NCI-H2029 treated with DMSO at 0.1 percent for 48 hours (cell line): ENCODE data around the gene PTPRE.

Experiments
- DNase-seq: peaks from one replicate; lab custom pipeline; 2025; lab: John Stamatoyannopoulos, UW

Gene PTPRE

DNA sequence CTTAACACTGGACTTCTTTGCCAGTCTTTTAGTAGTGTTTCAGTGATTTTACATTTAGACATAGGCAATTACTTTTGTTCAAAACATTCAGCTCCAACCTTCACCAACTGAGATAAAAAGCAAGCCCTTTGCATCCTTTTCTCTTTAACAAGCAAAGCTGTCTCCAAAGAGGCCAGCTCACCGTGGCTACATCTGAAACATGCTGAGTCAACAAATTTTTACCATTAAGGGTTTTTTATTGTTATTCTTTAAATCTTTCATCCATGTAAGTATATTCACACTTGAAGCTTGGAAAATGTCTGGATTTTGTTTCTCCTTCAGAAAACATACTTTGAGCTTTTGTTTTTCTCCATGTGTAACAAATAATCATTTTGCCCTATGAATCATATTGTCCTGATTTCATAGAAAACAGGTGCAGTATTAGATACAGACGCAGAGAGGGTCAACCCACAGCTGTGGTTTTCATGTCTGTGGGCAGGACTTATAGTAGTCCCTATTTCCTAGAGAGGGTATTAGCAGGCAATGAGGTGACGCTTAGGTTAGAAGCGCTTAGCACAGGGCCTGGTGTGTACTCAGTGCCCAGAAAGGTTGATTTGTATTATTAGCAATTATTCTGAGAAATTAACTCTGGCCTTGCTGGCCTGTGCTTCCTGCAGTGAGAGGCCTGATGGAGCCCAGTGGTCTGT lies 119.9 kb downstream of the PTPRE start:
- no peak for DNase-seq

DNA sequence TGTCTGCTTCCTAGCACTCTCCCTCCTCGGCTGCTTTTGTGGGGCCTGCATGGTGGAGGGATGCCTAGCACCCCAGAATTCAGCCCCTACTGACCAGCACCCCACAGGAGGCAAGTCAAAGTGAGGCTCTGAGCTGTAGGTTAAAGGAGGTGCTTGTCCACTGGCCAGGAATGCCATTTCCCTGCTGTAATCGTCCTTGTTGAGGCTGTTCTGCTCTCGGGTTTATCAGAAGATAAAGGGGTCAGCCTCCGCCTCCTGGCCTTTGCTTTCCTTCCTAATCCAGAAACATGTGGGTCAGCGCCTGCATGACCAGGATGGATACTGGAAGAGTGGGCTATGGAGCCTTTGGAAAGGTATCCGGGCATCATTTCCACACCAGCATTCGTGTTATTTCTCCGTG lies 120.4 kb downstream of the PTPRE start:
- DNase-seq = no peak

- no peak for DNase-seq
Measured at GRCh38 chr10:128027822-128028507, 121.1 kb downstream of the PTPRE start.

DNA sequence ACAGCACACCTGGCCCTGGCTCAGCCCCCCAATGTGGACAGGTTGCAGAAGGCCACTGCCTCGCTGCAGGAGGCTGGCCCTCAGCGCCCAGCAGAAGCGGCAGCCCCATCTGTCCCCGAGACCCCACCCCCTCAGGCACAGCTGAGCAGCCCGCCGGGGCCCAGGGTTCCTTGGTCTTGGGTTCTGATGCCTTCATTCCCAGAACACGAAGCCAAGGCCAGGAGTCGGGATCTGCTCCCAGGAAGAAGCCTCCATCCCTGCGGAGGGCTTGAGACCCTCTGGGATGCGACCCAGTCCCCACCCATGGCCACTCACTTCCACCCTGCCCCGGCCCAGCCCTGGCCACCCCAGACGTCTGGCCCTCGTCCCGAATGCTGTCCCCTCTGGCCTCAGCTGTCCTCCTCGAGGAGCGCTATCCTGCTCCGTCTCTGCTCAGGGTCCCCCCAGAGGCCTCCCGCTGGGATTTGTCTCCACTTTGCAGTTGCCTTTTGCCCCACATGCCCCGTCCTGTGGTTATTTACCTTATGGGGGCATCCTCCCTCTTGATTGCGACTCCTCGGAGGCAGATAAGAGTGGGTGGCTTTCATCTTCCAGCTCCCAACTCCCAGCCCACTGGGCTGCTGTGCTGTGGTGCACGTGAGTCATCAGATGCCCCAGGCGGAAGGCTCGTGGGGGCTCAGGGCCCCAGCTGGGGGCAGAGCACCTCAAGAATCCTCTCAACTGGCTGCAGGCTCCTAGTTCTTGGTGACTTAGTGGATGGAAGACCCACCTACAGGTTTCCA lies 121.8 kb downstream of the PTPRE start:
- DNase-seq = no peak

- no peak for DNase-seq
Measured at GRCh38 chr10:128029290-128029651, 122.4 kb downstream of the PTPRE start.

DNA sequence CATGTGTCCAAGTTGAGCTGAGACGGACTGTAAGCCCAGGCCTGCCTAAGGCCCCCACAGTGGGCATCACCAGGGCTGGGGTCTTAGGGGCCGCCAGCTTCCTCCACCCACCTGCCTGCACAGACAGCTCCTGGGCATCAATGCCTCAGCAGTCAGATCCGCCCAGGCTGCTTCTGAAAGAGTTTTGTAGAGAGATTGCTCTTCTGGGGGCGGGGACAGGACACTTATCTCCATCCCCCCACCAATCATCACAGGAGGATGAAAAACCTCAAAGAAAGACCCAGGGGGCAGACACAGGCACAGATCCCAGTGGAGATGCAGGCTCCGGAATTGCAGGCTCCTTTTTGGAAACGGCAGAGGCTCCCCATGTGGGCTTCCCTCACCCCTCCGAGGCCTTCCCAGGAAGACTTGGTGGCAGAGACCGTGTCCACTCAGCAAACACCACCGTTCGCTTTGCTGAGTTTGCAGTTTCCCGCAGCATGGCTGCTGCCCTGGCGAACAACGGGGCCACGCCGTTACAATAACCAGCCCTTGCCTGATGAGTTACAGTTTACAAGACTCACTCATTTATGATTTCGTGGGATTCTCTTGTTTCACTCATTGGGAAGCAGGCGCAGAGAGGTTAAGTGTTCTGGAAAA lies 122.9 kb downstream of the PTPRE start:
- no peak for DNase-seq

DNA sequence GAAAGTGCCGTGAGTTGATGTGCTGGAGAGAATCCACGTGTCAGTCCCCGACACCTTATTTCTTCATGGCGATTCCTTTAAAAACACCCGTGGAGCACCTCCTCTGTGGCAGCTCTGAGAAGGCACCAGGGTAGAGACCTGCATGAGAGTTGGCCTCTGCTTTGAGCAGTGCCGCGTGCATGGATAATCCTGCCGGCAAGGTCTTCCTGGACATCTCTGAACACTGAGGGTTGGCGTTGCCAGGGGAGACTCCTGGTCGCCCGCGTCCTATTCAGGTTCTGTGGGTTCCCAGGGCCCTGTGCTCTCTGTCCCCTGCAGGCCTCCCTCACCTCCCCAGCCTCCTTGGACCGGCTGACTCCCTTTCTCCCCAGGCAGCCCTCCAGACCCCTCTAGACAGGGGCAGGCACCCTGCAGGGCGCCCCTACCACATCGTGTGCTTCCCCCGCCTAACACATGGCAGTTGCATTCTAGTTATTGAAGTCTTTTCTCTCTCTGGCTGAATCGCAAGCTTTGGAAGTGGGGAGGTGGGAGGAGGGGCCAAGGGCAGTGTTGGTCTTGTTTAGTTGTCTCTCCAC lies 123.7 kb downstream of the PTPRE start:
- DNase-seq = no peak

DNA sequence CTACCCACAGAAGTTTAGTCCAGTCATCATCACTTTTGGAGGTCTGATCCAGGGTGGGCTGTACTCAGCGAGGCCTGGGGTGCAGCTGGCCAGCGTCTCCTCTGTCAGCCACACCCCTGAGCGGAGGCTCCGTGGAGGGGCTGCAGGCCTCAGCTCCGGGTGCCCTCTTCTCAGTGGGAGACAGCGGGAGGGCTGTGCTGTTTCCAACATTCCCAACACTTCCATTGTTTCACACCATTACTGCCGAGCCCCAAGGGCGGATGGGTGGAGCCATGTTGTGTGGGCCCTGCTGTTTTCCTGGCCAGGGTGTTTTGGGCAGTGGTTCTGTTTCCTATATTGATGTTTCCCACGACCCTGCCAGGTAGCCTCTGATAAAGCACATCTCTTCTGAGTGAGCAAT lies 124.3 kb downstream of the PTPRE start:
- no peak for DNase-seq

DNA sequence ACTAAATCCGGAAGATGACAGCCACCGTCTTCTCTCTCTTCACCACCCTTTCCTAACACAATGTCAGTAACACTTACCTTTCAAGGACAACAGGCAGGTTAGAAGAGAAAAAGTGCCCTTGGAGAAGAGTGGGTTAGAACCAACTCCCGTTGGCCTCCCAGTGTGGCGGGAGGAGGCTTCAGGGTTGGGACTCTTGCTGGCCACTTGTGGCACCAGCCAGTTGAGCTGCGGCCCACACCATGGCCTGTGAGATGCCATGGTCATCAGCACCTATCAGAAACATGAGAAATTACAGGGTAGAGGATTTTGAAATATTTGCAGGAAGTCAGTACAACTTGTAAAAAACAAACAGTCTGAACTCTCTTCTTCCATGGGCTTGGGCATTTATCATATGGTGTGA lies 125.6 kb downstream of the PTPRE start:
- DNase-seq = no peak

- no peak for DNase-seq
Measured at GRCh38 chr10:128035557-128035973, 128.7 kb downstream of the PTPRE start.

DNA sequence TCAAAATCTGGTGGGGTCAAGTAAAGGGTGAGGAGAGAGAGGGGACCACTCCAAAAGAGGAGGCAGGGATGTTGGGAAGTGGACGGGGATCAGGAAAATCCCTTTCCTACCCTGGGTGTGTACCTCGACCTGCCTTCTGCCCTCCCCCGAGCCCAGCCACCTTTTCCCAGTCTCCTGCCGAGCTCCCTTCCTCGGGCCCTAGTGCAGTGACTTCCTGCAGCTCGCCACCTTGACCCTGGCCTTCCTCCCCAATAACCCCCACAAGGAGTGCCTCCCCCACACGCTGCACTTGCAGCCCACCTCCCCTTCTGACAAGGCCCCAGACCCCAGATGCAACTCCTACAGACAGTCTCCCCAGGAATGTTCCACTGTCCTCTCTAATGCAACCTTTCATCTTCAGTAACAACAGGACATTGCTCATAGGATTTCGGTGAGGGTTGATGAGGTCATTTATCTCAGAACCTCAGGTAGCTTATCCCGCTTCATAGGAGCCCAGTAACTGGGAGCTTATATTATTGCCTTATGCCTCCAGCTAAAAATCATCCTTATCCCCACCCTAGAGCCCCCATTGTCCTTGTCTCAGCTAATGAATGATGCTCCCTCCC lies 129.2 kb downstream of the PTPRE start:
- no peak for DNase-seq

DNA sequence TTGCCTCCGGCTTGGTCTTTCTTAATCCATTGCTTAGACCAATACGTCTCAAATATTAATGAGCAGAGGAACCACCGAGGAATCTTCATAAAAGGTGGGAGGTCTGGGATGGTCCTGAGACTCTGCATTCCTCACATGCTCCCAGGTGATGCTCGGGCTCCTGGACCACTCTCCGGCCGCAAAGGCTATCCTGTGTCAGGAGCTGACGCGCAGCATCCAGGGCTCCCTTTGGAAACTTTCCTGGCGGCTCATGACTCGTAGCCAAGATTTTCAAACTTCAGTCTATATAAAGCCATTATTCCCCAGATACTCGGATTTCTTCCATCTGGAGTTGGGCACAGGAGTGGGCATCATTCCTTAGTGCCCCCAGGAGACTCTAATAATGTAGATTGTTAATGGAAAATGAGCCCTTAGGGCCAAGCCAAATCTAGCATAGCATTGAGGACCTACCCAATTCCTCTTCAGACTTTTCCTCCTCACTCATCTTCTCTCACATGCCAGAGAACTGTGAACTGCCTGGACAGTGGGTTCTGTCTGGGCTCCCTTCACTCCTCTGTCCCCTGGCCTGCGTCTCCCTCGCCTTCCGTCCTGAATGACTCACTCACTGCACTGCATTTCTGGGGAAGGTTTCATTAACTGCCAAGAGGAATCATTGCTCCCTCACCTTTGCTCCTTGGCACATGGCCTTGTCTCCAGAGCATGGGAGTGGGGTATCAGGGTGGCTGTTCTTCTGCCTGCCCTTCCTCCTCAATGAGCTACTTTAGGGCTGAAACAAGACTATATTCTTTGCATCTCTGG lies 130.0 kb downstream of the PTPRE start:
- DNase-seq = no peak

- DNase-seq = no peak
Measured at GRCh38 chr10:128040096-128040495, 133.2 kb downstream of the PTPRE start.

DNA sequence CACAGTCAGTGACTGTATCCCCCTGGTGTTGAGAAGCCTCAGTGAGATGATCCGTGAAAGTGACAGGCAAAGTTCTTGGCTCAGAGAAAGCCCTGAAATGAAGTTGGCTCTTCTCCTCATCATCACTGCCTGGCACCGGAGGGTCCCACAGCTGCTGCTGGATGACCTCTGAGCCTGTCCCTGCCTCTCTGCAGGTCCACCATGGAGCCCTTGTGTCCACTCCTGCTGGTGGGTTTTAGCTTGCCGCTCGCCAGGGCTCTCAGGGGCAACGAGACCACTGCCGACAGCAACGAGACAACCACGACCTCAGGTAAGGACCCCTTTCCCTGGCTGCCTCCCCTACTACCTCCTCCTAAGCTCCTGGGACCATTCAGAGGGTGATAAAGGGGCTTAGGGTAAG lies 133.8 kb downstream of the PTPRE start:
- no peak for DNase-seq

DNA sequence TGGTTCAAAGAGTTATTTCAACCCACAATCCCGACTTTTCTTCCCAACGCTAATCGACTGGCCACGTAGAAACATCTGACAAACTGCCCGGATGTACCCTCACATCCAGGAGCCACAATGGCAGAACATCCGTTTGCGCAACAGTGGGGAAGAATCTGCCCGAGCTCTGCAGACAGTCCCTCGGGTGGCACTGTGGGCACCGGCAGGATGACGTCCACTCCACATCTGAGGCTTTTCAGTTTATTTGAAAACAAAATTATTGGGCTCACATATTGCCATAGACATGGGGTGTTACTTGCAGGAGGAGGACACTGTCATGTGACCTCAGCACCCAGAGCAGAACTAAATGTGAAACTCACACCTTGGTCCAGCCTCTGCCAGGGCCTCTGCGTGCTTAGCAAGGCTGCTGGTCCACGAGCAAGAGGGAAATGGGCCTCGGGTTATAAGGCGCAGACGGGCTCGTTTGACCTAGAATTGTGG lies 135.3 kb downstream of the PTPRE start:
- no peak for DNase-seq

DNA sequence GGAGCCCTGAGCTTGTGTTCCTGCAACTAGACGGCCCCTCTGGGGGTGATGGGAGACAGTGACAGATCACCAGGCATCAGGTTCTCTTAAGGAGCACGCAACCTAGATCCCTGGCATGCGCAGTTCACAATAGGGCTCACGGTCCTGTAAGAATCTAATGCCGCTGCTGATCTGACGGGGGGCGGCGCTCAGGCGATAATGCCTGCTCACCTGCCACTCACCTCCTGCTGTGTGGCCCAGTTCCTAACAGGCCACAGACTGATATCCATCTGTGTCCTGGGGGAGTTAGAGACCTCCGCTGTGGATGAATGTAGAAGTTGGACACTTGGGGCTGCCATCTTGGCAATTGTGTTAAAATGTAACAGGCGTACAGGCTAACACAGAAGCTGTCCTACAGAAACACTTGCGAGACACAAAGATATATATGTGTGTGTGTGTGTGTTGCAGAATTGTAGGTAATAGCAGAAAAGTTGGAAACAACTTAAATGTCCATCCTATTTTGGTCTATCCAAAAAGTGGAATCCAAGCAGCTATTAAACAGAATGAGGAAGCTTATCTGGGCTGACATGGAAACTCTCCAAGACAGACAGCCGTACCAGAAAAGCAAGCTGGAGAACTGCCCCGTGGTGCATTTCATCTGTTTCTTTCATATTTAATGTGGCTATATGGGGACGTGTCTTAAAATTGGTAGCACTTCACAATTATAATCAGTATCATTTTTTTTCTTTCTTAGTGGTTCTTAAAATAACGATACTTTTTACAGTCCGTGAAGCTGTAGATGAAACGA lies 136.5 kb downstream of the PTPRE start:
- DNase-seq = no peak

DNA sequence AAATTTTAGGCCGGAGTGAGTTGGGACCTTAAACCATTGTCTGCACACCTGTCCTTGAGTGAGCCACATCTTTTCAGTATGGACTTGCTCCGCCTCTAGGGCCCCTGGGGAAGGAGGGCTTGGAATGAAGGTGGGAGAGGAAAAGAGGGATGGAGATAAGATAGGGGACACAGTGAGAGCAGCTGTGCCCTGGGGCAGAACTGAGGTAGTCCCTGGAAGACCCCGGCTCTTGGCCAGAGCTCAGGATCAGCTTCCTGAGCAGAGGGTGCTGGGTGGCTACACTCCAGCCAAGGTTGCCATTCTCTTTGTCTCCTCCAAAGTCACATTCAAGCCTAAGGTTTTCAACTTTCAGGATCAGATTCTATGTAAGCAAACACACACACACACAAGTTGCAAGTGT lies 137.3 kb downstream of the PTPRE start:
- DNase-seq = no peak

- DNase-seq = no peak
Measured at GRCh38 chr10:128044961-128045832, 138.3 kb downstream of the PTPRE start.

DNA sequence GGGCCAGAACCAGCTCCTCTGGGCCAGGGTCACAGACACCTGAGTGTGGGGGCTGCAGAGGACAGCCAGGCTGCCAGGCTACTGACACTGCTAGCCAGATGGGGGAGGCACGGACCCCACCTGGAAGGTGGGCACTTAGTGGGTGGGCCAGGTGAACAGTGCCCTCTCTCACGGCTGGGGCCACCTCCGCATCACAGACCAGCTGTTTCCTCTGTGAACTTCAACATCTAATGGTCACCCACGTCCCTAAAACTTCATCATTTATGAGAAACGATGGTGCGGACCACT lies 138.9 kb downstream of the PTPRE start:
- no peak for DNase-seq
